ENCODE measurements around the gene SELENOO.

Gene SELENOO

GRCh38 chr22:50258361-50259292, 57.8 kb downstream of the SELENOO start:
- Histone ChIP-seq H3K9ac (ENCODE audit: low read length) (no peak overlapping the region), H3K27ac (ENCODE audit: low read depth, low read length) (no peak overlapping the region), H3K27me3 (ENCODE audit: control insufficient read depth in 1 of 2, insufficient read depth in 2 of 2, low read length in 2 of 2) (peaks cover 10 to 47% of the 10 kb centered on the region in 2 donors)

GRCh38 chr22:50259302-50259701, 58.5 kb downstream of the SELENOO start:
- H3K9ac ChIP-seq (ENCODE audit: low read length) = no peak overlapping the region
- H3K27ac ChIP-seq (ENCODE audit: low read depth, low read length) = no peak overlapping the region
- H3K36me3 ChIP-seq (ENCODE audit: insufficient read depth, low read length) = no peaks in the 10 kb centered on the region
- no peaks in the 10 kb centered on the region for H3K4me1 ChIP-seq (ENCODE audit: insufficient read depth, low read length)
- no peak overlapping the region for H3K4me3 ChIP-seq (ENCODE audit: low read depth in 1 of 2, low read length in 2 of 2)
- H3K9me3 ChIP-seq (ENCODE audit: low read length) = no peaks in the 10 kb centered on the region
- peaks cover 11 to 47% of the 10 kb centered on the region in 2 donors for H3K27me3 ChIP-seq (ENCODE audit: control insufficient read depth in 1 of 2, insufficient read depth in 2 of 2, low read length in 2 of 2)

More at GRCh38 chr22:50258361-50259292, 57.8 kb downstream of the SELENOO start:
- no peaks in the 10 kb centered on the region for H3K36me3 ChIP-seq (ENCODE audit: insufficient read depth, low read length)
- H3K9me3 ChIP-seq (ENCODE audit: low read length) = no peaks in the 10 kb centered on the region
- H3K4me1 ChIP-seq (ENCODE audit: insufficient read depth, low read length) = no peaks in the 10 kb centered on the region
- no peak overlapping the region for H3K4me3 ChIP-seq (ENCODE audit: low read depth in 1 of 2, low read length in 2 of 2)

- peaks cover 11 to 48% of the 10 kb centered on the region in 2 donors for H3K27me3 ChIP-seq (ENCODE audit: control insufficient read depth in 1 of 2, insufficient read depth in 2 of 2, low read length in 2 of 2)
- no peak overlapping the region for H3K9ac ChIP-seq (ENCODE audit: low read length)
- no peak overlapping the region for H3K4me3 ChIP-seq (ENCODE audit: low read depth in 1 of 2, low read length in 2 of 2)
- H3K4me1 ChIP-seq (ENCODE audit: insufficient read depth, low read length) = no peaks in the 10 kb centered on the region
- H3K27ac ChIP-seq (ENCODE audit: low read depth, low read length) = no peak overlapping the region
- H3K36me3 ChIP-seq (ENCODE audit: insufficient read depth, low read length) = no peaks in the 10 kb centered on the region
- no peaks in the 10 kb centered on the region for H3K9me3 ChIP-seq (ENCODE audit: low read length)
These were observed 59.6 kb downstream of the SELENOO start for GRCh38 chr22:50260434-50260800.

- no peaks in the 10 kb centered on the region for H3K4me1 ChIP-seq (ENCODE audit: insufficient read depth, low read length)
- no peak overlapping the region for H3K27ac ChIP-seq (ENCODE audit: low read depth, low read length)
- H3K27me3 ChIP-seq (ENCODE audit: control insufficient read depth in 1 of 2, insufficient read depth in 2 of 2, low read length in 2 of 2) = peaks cover 11 to 54% of the 10 kb centered on the region in 2 donors
- no peaks in the 10 kb centered on the region for H3K36me3 ChIP-seq (ENCODE audit: insufficient read depth, low read length)
- no peak overlapping the region for H3K9ac ChIP-seq (ENCODE audit: low read length)
- H3K4me3 ChIP-seq (ENCODE audit: low read depth in 1 of 2, low read length in 2 of 2) = no peak overlapping the region
- no peaks in the 10 kb centered on the region for H3K9me3 ChIP-seq (ENCODE audit: low read length)
These were observed 60.2 kb downstream of the SELENOO start for GRCh38 chr22:50260801-50261614.

- Histone ChIP-seq H3K27ac (ENCODE audit: low read depth, low read length) (no peak within 1 kb of the TSS), H3K9ac (ENCODE audit: low read length) (no peak within 1 kb of the TSS)
These were observed 61.0 kb downstream of the SELENOO start, which contains the start of gene MAPK12 for GRCh38 chr22:50261615-50262459. MAPK12 (minus strand) TSS chr22:50261683; CDS start chr22:50261509, 174 bp downstream.

GRCh38 chr22:50262460-50262911, 61.7 kb downstream of the SELENOO start:
- Histone ChIP-seq H3K9ac (ENCODE audit: low read length) (no peak overlapping the region), H3K27me3 (ENCODE audit: control insufficient read depth in 1 of 2, insufficient read depth in 2 of 2, low read length in 2 of 2) (peaks cover 11 to 57% of the 10 kb centered on the region in 2 donors), H3K4me1 (ENCODE audit: insufficient read depth, low read length) (no peaks in the 10 kb centered on the region), H3K27ac (ENCODE audit: low read depth, low read length) (no peak overlapping the region), H3K4me3 (ENCODE audit: low read depth in 1 of 2, low read length in 2 of 2) (no peak overlapping the region), H3K9me3 (ENCODE audit: low read length) (no peaks in the 10 kb centered on the region), H3K36me3 (ENCODE audit: insufficient read depth, low read length) (no peaks in the 10 kb centered on the region)

More at GRCh38 chr22:50261615-50262459, 61.0 kb downstream of the SELENOO start, which contains the start of gene MAPK12:
- Histone ChIP-seq H3K27me3 (ENCODE audit: control insufficient read depth in 1 of 2, insufficient read depth in 2 of 2, low read length in 2 of 2) (peaks cover 11 to 59% of the 10 kb centered on the region in 2 donors), H3K4me1 (ENCODE audit: insufficient read depth, low read length) (no peaks in the 10 kb centered on the region), H3K36me3 (ENCODE audit: insufficient read depth, low read length) (no peaks in the 10 kb centered on the region), H3K4me3 (ENCODE audit: low read depth in 1 of 2, low read length in 2 of 2) (no peak within 1 kb of the TSS), H3K9me3 (ENCODE audit: low read length) (no peaks in the 10 kb centered on the region)

- Histone ChIP-seq H3K27ac (ENCODE audit: low read depth, low read length) (no peak overlapping the region), H3K4me1 (ENCODE audit: insufficient read depth, low read length) (no peaks in the 10 kb centered on the region), H3K4me3 (ENCODE audit: low read depth in 1 of 2, low read length in 2 of 2) (no peak overlapping the region), H3K9me3 (ENCODE audit: low read length) (no peaks in the 10 kb centered on the region), H3K9ac (ENCODE audit: low read length) (no peak overlapping the region), H3K27me3 (ENCODE audit: control insufficient read depth in 1 of 2, insufficient read depth in 2 of 2, low read length in 2 of 2) (peaks cover 11 to 52% of the 10 kb centered on the region in 2 donors), H3K36me3 (ENCODE audit: insufficient read depth, low read length) (no peaks in the 10 kb centered on the region)
These were observed 62.3 kb downstream of the SELENOO start for GRCh38 chr22:50262973-50263617.

- no peaks in the 10 kb centered on the region for H3K4me1 ChIP-seq (ENCODE audit: insufficient read depth, low read length)
- H3K27ac ChIP-seq (ENCODE audit: low read depth, low read length) = no peak overlapping the region
- H3K27me3 ChIP-seq (ENCODE audit: control insufficient read depth in 1 of 2, insufficient read depth in 2 of 2, low read length in 2 of 2) = peaks cover 11 to 53% of the 10 kb centered on the region in 2 donors
- H3K4me3 ChIP-seq (ENCODE audit: low read depth in 1 of 2, low read length in 2 of 2) = no peak overlapping the region
- H3K9ac ChIP-seq (ENCODE audit: low read length) = no peak overlapping the region
- no peaks in the 10 kb centered on the region for H3K9me3 ChIP-seq (ENCODE audit: low read length)
- H3K36me3 ChIP-seq (ENCODE audit: insufficient read depth, low read length) = no peaks in the 10 kb centered on the region
These were observed 63.4 kb downstream of the SELENOO start for GRCh38 chr22:50264104-50264745.

- Histone ChIP-seq H3K9ac (ENCODE audit: low read length) (no peak overlapping the region), H3K27ac (ENCODE audit: low read depth, low read length) (no peak overlapping the region), H3K27me3 (ENCODE audit: control insufficient read depth in 1 of 2, insufficient read depth in 2 of 2, low read length in 2 of 2) (peaks cover 11 to 48% of the 10 kb centered on the region in 2 donors), H3K36me3 (ENCODE audit: insufficient read depth, low read length) (no peaks in the 10 kb centered on the region), H3K4me1 (ENCODE audit: insufficient read depth, low read length) (no peaks in the 10 kb centered on the region), H3K9me3 (ENCODE audit: low read length) (no peaks in the 10 kb centered on the region), H3K4me3 (ENCODE audit: low read depth in 1 of 2, low read length in 2 of 2) (no peak overlapping the region)
These were observed 64.3 kb downstream of the SELENOO start for GRCh38 chr22:50264946-50265669.

All from muscle layer of colon (tissue), 2 donors.